ENCODE measurements around the gene EDIL3.

GRCh38 chr5:83957188-83957587, 427.5 kb downstream of the EDIL3 start:
- TF ChIP-seq CTCF (IDR thresholded peaks at IDR 0.05) (no peak), POLR2A (IDR thresholded peaks at IDR 0.05) (no peak)
